ENCODE results near the gene ZNF556.
"Not testable (repeated sequence)": the region's sequence is repeated elsewhere in the genome, so short reads cannot be mapped to it uniquely, and the experiment has no call there.

The ZNF556 gene

GRCh38 chr19:2903326-2903725 is 36.2 kb downstream of the ZNF556 start:
- not testable (repeated sequence) for DNase-seq (ENCODE audit: low read depth in 2 of 3, low spot score in 1 of 3)

GRCh38 chr19:2905918-2906519 is 38.9 kb downstream of the ZNF556 start:
- DNase-seq (ENCODE audit: low read depth in 2 of 3, low spot score in 1 of 3): no peak

GRCh38 chr19:2906631-2907195 is 39.6 kb downstream of the ZNF556 start:
- DNase-seq (ENCODE audit: low read depth in 2 of 3, low spot score in 1 of 3): no peak

GRCh38 chr19:2912306-2912705 is 45.2 kb downstream of the ZNF556 start:
- peak in 1 of 3 donors; percentile 21 for DNase-seq (ENCODE audit: low read depth in 2 of 3, low spot score in 1 of 3)

- DNase-seq (ENCODE audit: low read depth in 2 of 3, low spot score in 1 of 3): no peak
These were observed 50.4 kb downstream of the ZNF556 start for GRCh38 chr19:2917275-2918184.

- no peak for DNase-seq (ENCODE audit: low read depth in 2 of 3, low spot score in 1 of 3)
These were observed 55.9 kb downstream of the ZNF556 start for GRCh38 chr19:2922987-2923386.

- no peak for DNase-seq (ENCODE audit: low read depth in 2 of 3, low spot score in 1 of 3)
These were observed 56.4 kb downstream of the ZNF556 start for GRCh38 chr19:2923510-2923909.

GRCh38 chr19:2926341-2927031 is 59.4 kb downstream of the ZNF556 start:
- no peak for DNase-seq (ENCODE audit: low read depth in 2 of 3, low spot score in 1 of 3)

- DNase-seq (ENCODE audit: low read depth in 2 of 3, low spot score in 1 of 3): no peak
These were observed 59.9 kb downstream of the ZNF556 start for GRCh38 chr19:2927032-2927430.

All from stimulated activated CD4-positive, alpha-beta T cell treated with anti-CD3 and anti-CD28 coated beads, Interleukin-12 subunit alpha, Interleukin-12 subunit beta, amount 100 ng/mL, for 48 hours (primary cell).